Right cardiac atrium (tissue), 5 donors: ENCODE results near the gene CEP85L. TPM values are rescaled to one million over a fixed set of nuclear protein-coding genes. Genes with fewer than 3 reads are reported as not detected.

Source experiments
- ATAC-seq, 2 donors: fragments of 200-7000 bp; cut with Tn5 transposase; one replicate each; pipeline versions ENCODE4 v1.8.0 to v1.9.1; 2020; ENCODE audit warnings: moderate library complexity in 2 of 2, mild to moderate bottlenecking in 1 of 2
- DNase-seq, 3 donors: peaks; one replicate each; pipeline ENCODE4 v3.0.0-alpha.2; 2020
- H3K27ac ChIP-seq: one replicate; pipeline ENCODE4 v1.5.1; 2013; ENCODE audit warnings: mild to moderate bottlenecking, low read length, control low read depth, moderate library complexity
- H3K27me3 ChIP-seq: one replicate; pipeline ENCODE4 v1.6.1; 2013; ENCODE audit not compliant: control insufficient read depth, insufficient read depth
- H3K4me1 ChIP-seq: one replicate; pipeline ENCODE4 v1.6.1; 2013; ENCODE audit warnings: low read length; ENCODE audit not compliant: control insufficient read depth, insufficient read depth
- H3K4me3 ChIP-seq: one replicate; pipeline ENCODE4 v1.5.1; 2013; ENCODE audit warnings: low read length, control low read depth
- H3K9me3 ChIP-seq: one replicate; pipeline ENCODE4 v1.6.1; 2013; ENCODE audit warnings: low read length; ENCODE audit not compliant: control insufficient read depth
- WGBS: extraction: QIAGEN DNeasy Blood & Tissue Kit; methylation state at CpG from one replicate; pipeline ENCODE4 v1.1.7; 2013; 5-methylcytosine and 5-hydroxymethylcytosine counted together
- intact Hi-C, 4 donors: fragments of 100-400 bp; cut with DNase I; formaldehyde crosslinking; loops; one replicate each; pipeline versions ENCODE4 v1.11.0 to v1.14.0; 2022 to 2023
- long read RNA-seq, 4 donors: library from polyadenylated mRNA; unstranded; transcript quantifications; one replicate each; pipeline ENCODE4 v2.0.0, GENCODE V29; 2020 to 2021
- polyA plus RNA-seq: library from polyadenylated mRNA; stranded (reverse); fragments of 200-250 nt; gene quantifications from one replicate; pipeline ENCODE4 v1.2.3, GENCODE V29; 2013
- total RNA-seq, 4 donors: library from RNA; stranded (reverse); fragmentation: NEBNext Ultra II Directional; extraction: Animal tissue kit (Norgen Biotek cat#: 25700); gene quantifications; one replicate each; pipeline ENCODE4 v1.2.1, GENCODE V29; 2021
- donor health status: healthy with polysubstance abuse.
- donor health status: DM: no; HTN: yes; CAD: no.
- donor health status: DM: no; HTN: no; CAD: no.
- donor health status: DM: no; HTN: yes; CAD: no; lungs with severe emphysema.
- donor health status: DM: yes; HTN: yes; CAD: no.

CEP85L gene
- total RNA-seq = 10 to 100 TPM in 1 of 4 donors, 1 to 10 TPM in 3; 6.3 to 11.5 (median 8.5) TPM
- polyA plus RNA-seq = 3.8 TPM
- long read RNA-seq, donor 1, full-length matches to known transcripts = 1 of 7 reads
- long read RNA-seq, donor 1, partial matches to known transcripts = 3 of 7 reads
- long read RNA-seq, donor 1, other reads (novel, unspliced or antisense) = 3 of 7 reads
- long read RNA-seq, donor 2, partial matches to known transcripts = 1 of 8 reads
- long read RNA-seq, donor 2, other reads (novel, unspliced or antisense) = 7 of 8 reads
- long read RNA-seq, donor 3, full-length matches to known transcripts = 5 of 36 reads
- long read RNA-seq, donor 3, partial matches to known transcripts = 23 of 36 reads
- long read RNA-seq, donor 3, other reads (novel, unspliced or antisense) = 8 of 36 reads
- long read RNA-seq, donor 4, partial matches to known transcripts = 1 of 8 reads
- long read RNA-seq, donor 4, other reads (novel, unspliced or antisense) = 7 of 8 reads

GRCh38 chr6:118651282-118652050, at the start of gene CEP85L:
TSS of gene CEP85L (minus strand) at chr6:118651591. CDS start at chr6:118651269, 322 bp downstream.
- peak within 1 kb of the TSS; percentile 91 for H3K4me3 ChIP-seq
- no peaks in the 10 kb centered on the region for H3K4me1 ChIP-seq
- under 1% methylated on average over 77 of the region's 77 CpGs for WGBS
- ATAC-seq = peak; percentile 99
- no peaks in the 10 kb centered on the region for H3K27me3 ChIP-seq
- intact Hi-C loops = loop anchor here in 1 of 4 donors (10.0 kb wide), 1 partner anchor 123 kb away; no protein-coding TSS in a partner anchor
- peak within 1 kb of the TSS; percentile 91 for H3K27ac ChIP-seq
- peak; percentile 94 to 98 (median 97) for DNase-seq
- H3K9me3 ChIP-seq = no peaks in the 10 kb centered on the region

- no peaks in the 10 kb centered on the region for H3K27me3 ChIP-seq
- no peak overlapping the region for H3K4me3 ChIP-seq
- 95% methylated on average over 2 of the region's 2 CpGs for WGBS
- DNase-seq (no peak), ATAC-seq (no peak)
- intact Hi-C loops = no loop called here
- H3K9me3 ChIP-seq = no peaks in the 10 kb centered on the region
- no peaks in the 10 kb centered on the region for H3K4me1 ChIP-seq
- no peak overlapping the region for H3K27ac ChIP-seq
Observed at GRCh38 chr6:118700531-118700930, 49.1 kb upstream of the CEP85L start.

- no peak for DNase-seq
- WGBS = 74% methylated on average over 3 of the region's 3 CpGs
- Histone ChIP-seq H3K4me3 (no peak overlapping the region), H3K4me1 (no peaks in the 10 kb centered on the region), H3K27ac (no peak overlapping the region), H3K27me3 (no peaks in the 10 kb centered on the region), H3K9me3 (no peaks in the 10 kb centered on the region)
- intact Hi-C loops = no loop called here
- no peak for ATAC-seq
Observed at GRCh38 chr6:118697554-118697953, 46.2 kb upstream of the CEP85L start.

GRCh38 chr6:118696271-118696670, 44.9 kb upstream of the CEP85L start:
- Histone ChIP-seq H3K4me3 (no peak overlapping the region), H3K9me3 (no peaks in the 10 kb centered on the region), H3K27me3 (no peaks in the 10 kb centered on the region), H3K27ac (no peak overlapping the region), H3K4me1 (no peaks in the 10 kb centered on the region)
- ATAC-seq (no peak), DNase-seq (no peak)
- intact Hi-C loops = no loop called here
- WGBS = 71% methylated on average over 1 of the region's 1 CpG

- ATAC-seq = no peak
- 42% methylated on average over 1 of the region's 1 CpG for WGBS
- H3K9me3 ChIP-seq = no peaks in the 10 kb centered on the region
- no peak for DNase-seq
- H3K27me3 ChIP-seq = no peaks in the 10 kb centered on the region
- intact Hi-C loops = no loop called here
- no peaks in the 10 kb centered on the region for H3K4me1 ChIP-seq
- no peak overlapping the region for H3K27ac ChIP-seq
- no peak overlapping the region for H3K4me3 ChIP-seq
Observed at GRCh38 chr6:118693562-118693961, 42.2 kb upstream of the CEP85L start.

- ATAC-seq = no peak
- no peaks in the 10 kb centered on the region for H3K9me3 ChIP-seq
- no peak overlapping the region for H3K27ac ChIP-seq
- WGBS = 84% methylated on average over 7 of the region's 7 CpGs
- DNase-seq = no peak
- no peaks in the 10 kb centered on the region for H3K27me3 ChIP-seq
- intact Hi-C loops = no loop called here
- no peaks in the 10 kb centered on the region for H3K4me1 ChIP-seq
- H3K4me3 ChIP-seq = no peak overlapping the region
Observed at GRCh38 chr6:118685823-118686449, 34.5 kb upstream of the CEP85L start.

- DNase-seq (no peak), ATAC-seq (no peak)
- 73% methylated on average over 9 of the region's 9 CpGs for WGBS
- Histone ChIP-seq H3K27ac (no peak overlapping the region), H3K4me1 (no peaks in the 10 kb centered on the region), H3K4me3 (no peak overlapping the region), H3K27me3 (no peaks in the 10 kb centered on the region), H3K9me3 (no peaks in the 10 kb centered on the region)
- intact Hi-C loops = no loop called here
Observed at GRCh38 chr6:118683881-118684872, 32.8 kb upstream of the CEP85L start.

- Histone ChIP-seq H3K27me3 (no peaks in the 10 kb centered on the region), H3K27ac (no peak overlapping the region), H3K4me1 (no peaks in the 10 kb centered on the region), H3K4me3 (no peak overlapping the region), H3K9me3 (no peaks in the 10 kb centered on the region)
- intact Hi-C loops = no loop called here
- ATAC-seq (no peak), DNase-seq (no peak)
- 82% methylated on average over 9 of the region's 9 CpGs for WGBS
Observed at GRCh38 chr6:118680452-118681095, 29.2 kb upstream of the CEP85L start.

GRCh38 chr6:118679327-118679901, 28.0 kb upstream of the CEP85L start:
- no peak overlapping the region for H3K4me3 ChIP-seq
- WGBS = 88% methylated on average over 1 of the region's 1 CpG
- no peaks in the 10 kb centered on the region for H3K4me1 ChIP-seq
- H3K27ac ChIP-seq = no peak overlapping the region
- intact Hi-C loops = no loop called here
- DNase-seq = no peak
- no peak for ATAC-seq
- no peaks in the 10 kb centered on the region for H3K9me3 ChIP-seq
- H3K27me3 ChIP-seq = no peaks in the 10 kb centered on the region
